GM10266 (cell line): Measurements from ENCODE around the gene EMID1.

Experiments
- DNase-seq: peaks from one replicate; pipeline ENCODE4 v3.0.0; 2012; ENCODE audit errors: extremely low spot score
- CTCF ChIP-seq: IDR thresholded peaks from 2 replicates; pipeline ENCODE4 v1.5.1; 2012; ENCODE audit warnings: mild to moderate bottlenecking, low read depth; ENCODE audit not compliant: control insufficient read depth, insufficient read depth; ENCODE audit errors: missing control alignments

Gene EMID1

GRCh38 chr22:29207243-29207550, 1.5 kb downstream of the EMID1 start:
- DNase-seq, result no peak
- TF ChIP-seq CTCF, result no peak

GRCh38 chr22:29207562-29208501, 2.1 kb downstream of the EMID1 start:
- TF ChIP-seq CTCF, result no peak
- no peak for DNase-seq

GRCh38 chr22:29208502-29208862, 2.8 kb downstream of the EMID1 start:
- no peak for DNase-seq
- no peak for TF ChIP-seq CTCF

GRCh38 chr22:29208879-29209623, 3.4 kb downstream of the EMID1 start:
- no peak for DNase-seq
- TF ChIP-seq CTCF, result no peak

GRCh38 chr22:29209624-29209929, 3.9 kb downstream of the EMID1 start:
- no peak for DNase-seq
- TF ChIP-seq CTCF, result no peak

GRCh38 chr22:29211066-29211465, 5.4 kb downstream of the EMID1 start:
- no peak for TF ChIP-seq CTCF

GRCh38 chr22:29211466-29211865, 5.8 kb downstream of the EMID1 start:
- TF ChIP-seq CTCF, result no peak
- DNase-seq, result no peak

More at GRCh38 chr22:29211066-29211465, 5.4 kb downstream of the EMID1 start:
- DNase-seq, result no peak
